ENCODE results near the gene NT5E.

DNA sequence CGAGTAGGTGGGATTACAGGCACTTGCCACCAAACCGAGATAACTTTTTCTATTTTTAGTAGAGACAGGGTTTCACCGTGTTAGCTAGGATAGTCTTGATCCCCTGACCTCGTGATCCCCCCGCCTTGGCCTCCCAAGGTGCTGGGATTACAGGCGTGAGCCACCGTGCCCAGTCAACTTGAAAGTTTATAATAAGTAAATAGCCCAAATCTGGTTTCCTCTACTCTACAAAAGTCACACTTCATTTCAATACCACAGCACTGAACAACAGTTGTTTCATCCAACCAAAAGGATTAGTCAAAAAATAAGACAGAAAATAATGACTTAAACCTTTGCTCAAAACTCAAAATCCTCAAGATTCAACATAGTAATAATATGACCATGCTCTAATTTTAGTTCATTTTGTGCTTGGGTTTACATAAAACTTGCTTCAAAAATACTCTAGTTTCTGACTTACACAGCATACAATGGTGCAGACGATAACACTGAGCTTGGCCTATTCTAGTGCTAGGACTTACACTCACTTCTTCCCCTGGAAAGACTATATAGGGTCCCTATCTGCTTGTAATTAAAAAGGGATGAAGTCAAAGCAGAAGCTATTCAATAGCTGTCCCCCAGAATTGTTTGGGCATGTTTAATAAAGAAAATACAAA lies 56.7 kb downstream of the NT5E start:
- TF ChIP-seq, protein P1, sequence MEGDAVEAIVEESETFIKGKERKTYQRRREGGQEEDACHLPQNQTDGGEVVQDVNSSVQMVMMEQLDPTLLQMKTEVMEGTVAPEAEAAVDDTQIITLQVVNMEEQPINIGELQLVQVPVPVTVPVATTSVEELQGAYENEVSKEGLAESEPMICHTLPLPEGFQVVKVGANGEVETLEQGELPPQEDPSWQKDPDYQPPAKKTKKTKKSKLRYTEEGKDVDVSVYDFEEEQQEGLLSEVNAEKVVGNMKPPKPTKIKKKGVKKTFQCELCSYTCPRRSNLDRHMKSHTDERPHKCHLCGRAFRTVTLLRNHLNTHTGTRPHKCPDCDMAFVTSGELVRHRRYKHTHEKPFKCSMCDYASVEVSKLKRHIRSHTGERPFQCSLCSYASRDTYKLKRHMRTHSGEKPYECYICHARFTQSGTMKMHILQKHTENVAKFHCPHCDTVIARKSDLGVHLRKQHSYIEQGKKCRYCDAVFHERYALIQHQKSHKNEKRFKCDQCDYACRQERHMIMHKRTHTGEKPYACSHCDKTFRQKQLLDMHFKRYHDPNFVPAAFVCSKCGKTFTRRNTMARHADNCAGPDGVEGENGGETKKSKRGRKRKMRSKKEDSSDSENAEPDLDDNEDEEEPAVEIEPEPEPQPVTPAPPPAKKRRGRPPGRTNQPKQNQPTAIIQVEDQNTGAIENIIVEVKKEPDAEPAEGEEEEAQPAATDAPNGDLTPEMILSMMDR (IDR thresholded peaks at IDR 0.05): no peak
- TF ChIP-seq POLR2A (IDR thresholded peaks at IDR 0.05): no peak
